Nephron (organoid): ENCODE results near the gene MICAL3.

Experiments used
- H3K27ac Mint-ChIP-seq, 3 experiments: 2 replicates each; pipeline ENCODE4 v1.8.0; 2020; ENCODE audit warnings: mixed read lengths in 3 of 3, mild to moderate bottlenecking in 2 of 3, moderate library complexity in 1 of 3
- H3K27me3 Mint-ChIP-seq: 2 replicates; pipeline ENCODE4 v1.8.0; 2021; ENCODE audit warnings: low read depth, mild to moderate bottlenecking, moderate library complexity, mixed read lengths
- H3K36me3 Mint-ChIP-seq: 2 replicates; pipeline ENCODE4 v1.8.0; 2020; ENCODE audit warnings: low read depth, mixed read lengths
- H3K4me1 Mint-ChIP-seq: 2 replicates; pipeline ENCODE4 v1.8.0; 2020; ENCODE audit warnings: mixed read lengths
- H3K4me3 Mint-ChIP-seq, 3 experiments: 2 replicates each; pipeline ENCODE4 v1.8.0; 2020; ENCODE audit warnings: mild to moderate bottlenecking in 3 of 3, mixed read lengths in 3 of 3, moderate library complexity in 2 of 3
- H3K9me3 Mint-ChIP-seq: 2 replicates; pipeline ENCODE4 v1.8.0; 2020; ENCODE audit warnings: mixed read lengths
- CTCF ChIP-seq, 3 experiments: fragments of 200-600 bp; sonication (generic); IDR thresholded peaks; one replicate each; pipeline ENCODE4 v1.5.0; 2021; ENCODE audit warnings: antibody characterized with exemption in 3 of 3; ENCODE audit not compliant: unreplicated experiment in 3 of 3

MICAL3 gene

GRCh38 chr22:17974703-17975372 is 49.5 kb downstream of the MICAL3 start:
- Mint-ChIP-seq H3K9me3 (no peaks in the 10 kb centered on the region), H3K4me3 (no peak overlapping the region), H3K4me1 (peaks cover 52% of the 10 kb centered on the region), H3K27ac (peak overlapping the region in 2 of 3 experiments; percentile 37 to 40), H3K27me3 (no peaks in the 10 kb centered on the region), H3K36me3 (peaks cover 3% of the 10 kb centered on the region)
- no peak for TF ChIP-seq CTCF (IDR thresholded peaks at IDR 0.05; ENCODE audit: unreplicated experiment in 3 of 3)

GRCh38 chr22:17974087-17974486 is 50.3 kb downstream of the MICAL3 start:
- no peak for TF ChIP-seq CTCF (IDR thresholded peaks at IDR 0.05; ENCODE audit: unreplicated experiment in 3 of 3)
- peaks cover 59% of the 10 kb centered on the region for H3K4me1 Mint-ChIP-seq
- no peaks in the 10 kb centered on the region for H3K27me3 Mint-ChIP-seq
- no peak overlapping the region for H3K4me3 Mint-ChIP-seq
- peaks cover 3% of the 10 kb centered on the region for H3K36me3 Mint-ChIP-seq
- H3K27ac Mint-ChIP-seq = no peak overlapping the region
- H3K9me3 Mint-ChIP-seq = no peaks in the 10 kb centered on the region

DNA sequence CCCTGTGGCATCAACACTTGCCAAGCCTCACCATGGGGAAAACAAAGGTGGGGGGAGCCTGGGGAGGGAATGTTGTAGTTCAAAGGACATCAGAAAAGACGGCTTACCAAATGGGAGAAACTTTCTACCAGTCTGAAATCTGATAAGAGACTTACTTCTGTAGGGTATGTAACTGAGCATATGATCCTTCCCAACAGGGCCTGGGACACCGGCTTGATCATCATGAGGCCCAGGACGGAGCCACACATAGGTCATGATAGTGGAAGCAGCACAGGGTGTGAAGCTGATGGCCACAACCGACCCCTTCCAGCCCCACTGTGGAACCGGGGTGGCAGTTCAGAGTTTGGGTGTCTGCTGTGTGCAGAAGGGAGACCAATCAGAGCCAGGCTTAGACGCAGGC is 51.1 kb downstream of the MICAL3 start:
- H3K4me3 Mint-ChIP-seq = no peak overlapping the region
- TF ChIP-seq CTCF (IDR thresholded peaks at IDR 0.05; ENCODE audit: unreplicated experiment in 3 of 3) = no peak
- H3K4me1 Mint-ChIP-seq = peaks cover 60% of the 10 kb centered on the region
- peak overlapping the region; percentile 44 to 73 (median 71) for H3K27ac Mint-ChIP-seq
- H3K9me3 Mint-ChIP-seq = no peaks in the 10 kb centered on the region
- no peaks in the 10 kb centered on the region for H3K27me3 Mint-ChIP-seq
- H3K36me3 Mint-ChIP-seq = peaks cover 3% of the 10 kb centered on the region

DNA sequence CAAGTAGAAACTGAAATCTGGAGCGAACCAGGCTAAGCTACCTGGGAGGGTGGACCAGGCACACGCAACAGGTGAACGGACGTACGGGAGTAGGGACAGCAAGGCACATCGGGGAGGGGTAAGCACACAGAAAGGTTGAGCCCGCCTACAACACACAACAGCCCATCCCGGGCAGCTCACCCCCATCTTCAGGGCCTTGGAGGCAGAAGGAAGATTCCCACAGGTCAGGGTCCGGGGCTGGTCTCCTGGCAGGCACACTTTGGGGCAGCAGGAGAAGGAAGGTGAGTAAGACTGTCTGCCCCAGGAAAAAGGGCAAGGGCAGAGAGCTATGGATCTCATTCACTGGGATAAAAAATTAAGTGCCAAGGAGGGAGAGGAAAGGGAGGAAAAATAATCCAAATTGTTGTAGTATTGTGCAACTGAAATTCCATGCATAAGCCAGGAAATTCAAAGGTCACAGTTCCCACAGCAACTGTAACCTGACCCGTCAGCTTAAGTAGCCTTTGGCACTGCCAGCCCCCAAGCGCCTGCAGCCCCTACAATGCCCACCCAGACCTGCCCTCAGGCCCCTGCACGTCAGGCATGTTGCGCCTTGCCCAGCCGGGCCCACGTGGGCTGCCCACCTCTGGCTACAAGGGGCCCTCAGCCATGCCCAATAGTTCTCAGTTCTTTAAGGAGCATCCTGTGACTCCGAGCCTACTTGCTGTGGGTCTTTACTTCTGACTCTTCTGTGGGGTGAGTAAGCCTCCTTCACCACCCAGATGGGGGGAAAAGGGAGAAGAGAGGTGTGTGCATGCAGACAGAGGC is 51.8 kb downstream of the MICAL3 start:
- Mint-ChIP-seq H3K9me3 (no peaks in the 10 kb centered on the region), H3K4me1 (peaks cover 65% of the 10 kb centered on the region)
- TF ChIP-seq CTCF (IDR thresholded peaks at IDR 0.05; ENCODE audit: unreplicated experiment in 3 of 3) = no peak

GRCh38 chr22:17971711-17972110 is 52.6 kb downstream of the MICAL3 start:
- TF ChIP-seq CTCF (IDR thresholded peaks at IDR 0.05; ENCODE audit: unreplicated experiment in 3 of 3) = no peak
- H3K4me1 Mint-ChIP-seq = peaks cover 68% of the 10 kb centered on the region
- H3K9me3 Mint-ChIP-seq = no peaks in the 10 kb centered on the region
- H3K4me3 Mint-ChIP-seq = peak overlapping the region in 1 of 3 experiments; percentile 7
- H3K27ac Mint-ChIP-seq = peak overlapping the region; percentile 71 to 80 (median 73)
- H3K27me3 Mint-ChIP-seq = no peaks in the 10 kb centered on the region
- H3K36me3 Mint-ChIP-seq = peaks cover 4% of the 10 kb centered on the region

More for the DNA sequence above, 51.8 kb downstream of the MICAL3 start:
- Mint-ChIP-seq H3K27ac (peak overlapping the region; percentile 44 to 73 (median 71)), H3K27me3 (no peaks in the 10 kb centered on the region), H3K36me3 (peaks cover 7% of the 10 kb centered on the region), H3K4me3 (no peak overlapping the region)
